K562 (cell line): ENCODE data around the gene TTC13. TPM values are rescaled to one million over a fixed set of nuclear protein-coding genes. Genes with fewer than 3 reads are reported as not detected.
A peak's percentile ranks its signal among the peaks of the same experiment; 100 is the strongest.

ENCODE experiments used
- ADNP ChIP-seq: fragments of 200-800 bp; sonication (Bioruptor generic); IDR thresholded peaks from 2 replicates; pipeline ENCODE4 v1.6.1; 2016; ENCODE audit warnings: missing genetic modification characterization, missing compliant biosample characterization
- ATF4 ChIP-seq: fragments of 450-650 bp; formaldehyde crosslinking; IDR thresholded peaks from 2 replicates; pipeline ENCODE4 v1.4.0; 2022; ENCODE audit warnings: mild to moderate bottlenecking, moderate library complexity
- CBX2 ChIP-seq: fragments of 200-600 bp; sonication (generic); IDR thresholded peaks from one replicate; pipeline ENCODE4 v1.6.1; 2012; ENCODE audit warnings: mild to moderate bottlenecking, low read length, inconsistent platforms; ENCODE audit not compliant: insufficient read depth, poor library complexity, severe bottlenecking
- CBX3 ChIP-seq, 2 experiments: IDR thresholded peaks; 1 replicate in 1 of 2; 2 replicates in 1 of 2; pipeline ENCODE4 v1.6.1; 2012; ENCODE audit warnings: inconsistent platforms in 2 of 2, low read length in 2 of 2, borderline replicate concordance in 1 of 2, control low read depth in 1 of 2
- DACH1 ChIP-seq: fragments of 450-650 bp; IDR thresholded peaks from 2 replicates; pipeline ENCODE4 v1.6.1; 2018; ENCODE audit not compliant: partially characterized antibody
- E2F3 ChIP-seq: fragments of 250-450 bp; sonication (Bioruptor Pico); IDR thresholded peaks from 2 replicates; pipeline ENCODE4 v1.4.0; 2020; ENCODE audit warnings: mild to moderate bottlenecking
- ESRRB ChIP-seq: fragments of 250-450 bp; sonication (Bioruptor Pico); IDR thresholded peaks from 2 replicates; pipeline ENCODE4 v1.5.0; 2020; ENCODE audit warnings: mild to moderate bottlenecking, moderate library complexity, borderline replicate concordance
- KAT2B ChIP-seq: IDR thresholded peaks from one replicate; pipeline ENCODE4 v1.6.1; 2012; ENCODE audit warnings: low read depth, mild to moderate bottlenecking, control low read depth, inconsistent platforms, low read length, moderate library complexity
- KDM2B ChIP-seq: fragments of 250-450 bp; sonication (Bioruptor Pico); IDR thresholded peaks from 2 replicates; pipeline ENCODE4 v1.8.0; 2021; ENCODE audit warnings: mild to moderate bottlenecking, moderate library complexity
- MITF ChIP-seq: IDR thresholded peaks from 2 replicates; pipeline ENCODE4 v1.6.1; 2014; ENCODE audit warnings: antibody characterized with exemption
- NCOR1 ChIP-seq: fragments of 450-650 bp; IDR thresholded peaks from 2 replicates; pipeline ENCODE4 v1.6.1; 2016; ENCODE audit warnings: mild to moderate bottlenecking, moderate library complexity
- NFE2L1 ChIP-seq: fragments of 450-650 bp; IDR thresholded peaks from 2 replicates; pipeline ENCODE4 v1.6.1; 2016; ENCODE audit warnings: missing genetic modification characterization, low read depth, mild to moderate bottlenecking, missing compliant biosample characterization, moderate library complexity, borderline replicate concordance
- SMARCA4 ChIP-seq: fragments of 450-650 bp; IDR thresholded peaks from 2 replicates; pipeline ENCODE4 v1.6.1; 2016
- SMARCC2 ChIP-seq: fragments of 450-650 bp; IDR thresholded peaks from 2 replicates; pipeline ENCODE4 v1.6.1; 2017; ENCODE audit warnings: antibody characterized with exemption, moderate library complexity, mild to moderate bottlenecking, low read depth
- SOX6 ChIP-seq: fragments of 450-650 bp; IDR thresholded peaks from 2 replicates; pipeline ENCODE4 v1.6.1; 2014; ENCODE audit warnings: mild to moderate bottlenecking
- TEAD2 ChIP-seq: fragments of 450-650 bp; IDR thresholded peaks from 2 replicates; pipeline ENCODE4 v1.6.1; 2016; ENCODE audit warnings: missing genetic modification characterization, control low read depth, missing compliant biosample characterization
- YY1 ChIP-seq, 3 experiments: IDR thresholded peaks; 2 replicates each; pipeline ENCODE4 v1.6.1; 2011; ENCODE audit warnings: low read length in 2 of 3, mild to moderate bottlenecking in 2 of 3, moderate library complexity in 2 of 3, borderline replicate concordance in 1 of 3, control low read depth in 1 of 3, low read depth in 1 of 3; ENCODE audit not compliant: insufficient read depth in 3 of 3, insufficient replicate concordance in 2 of 3, control insufficient read depth in 1 of 3, insufficient read length in 1 of 3; ENCODE audit errors: extremely low read depth in 1 of 3
- ZBTB11 ChIP-seq, 3 experiments: fragments of 200-800 bp in 1 of 3; fragments of 250-450 bp in 1 of 3; fragments of 450-650 bp in 1 of 3; sonication (Bioruptor Pico) in 1 of 3; sonication (Bioruptor generic) in 1 of 3; formaldehyde crosslinking in 1 of 3; IDR thresholded peaks; 2 replicates each; pipeline versions ENCODE4 v1.6.1 to v1.8.0; 2016 to 2022; ENCODE audit warnings: mild to moderate bottlenecking in 2 of 3, missing genetic modification characterization in 2 of 3, missing compliant biosample characterization in 1 of 3, moderate library complexity in 1 of 3
- ZKSCAN8 ChIP-seq: fragments of 200-800 bp; sonication (Bioruptor generic); IDR thresholded peaks from 2 replicates; pipeline ENCODE4 v1.6.1; 2016; ENCODE audit warnings: missing genetic modification characterization, missing compliant biosample characterization
- ZNF217 ChIP-seq: sonication (generic); formaldehyde crosslinking; IDR thresholded peaks from 2 replicates; pipeline ENCODE4 v1.8.0; 2022; ENCODE audit warnings: mild to moderate bottlenecking, missing genetic modification reagents
- ZNF561 ChIP-seq: fragments of 450-650 bp; formaldehyde crosslinking; conservative IDR thresholded peaks from 2 replicates; pipeline ENCODE4 v1.4.0; 2020; ENCODE audit warnings: mild to moderate bottlenecking, moderate library complexity
- ZNF583 ChIP-seq: fragments of 250-450 bp; sonication (Bioruptor Pico); IDR thresholded peaks from 2 replicates; pipeline ENCODE4 v1.4.0; 2020
- polyA plus RNA-seq, 8 experiments: library from polyadenylated mRNA; depleted of rRNA in 4 of 8; stranded (reverse) in 5 of 8; unstranded in 3 of 8; fragments of >200 nt; fragmentation: Nextera tagmentation in 2 of 8; fragmentation: Illumina TruSeq in 1 of 8; extraction: Ambion mirVana in 2 of 8; extraction: Trizol in 1 of 8; gene quantifications; 2 replicates each; pipeline versions ENCODE4 v1.2.1 to v1.2.3, GENCODE V29; 2011 to 2014; ENCODE audit warnings: inconsistent platforms in 1 of 8, missing spikeins in 1 of 8
- total RNA-seq, 7 experiments: library from RNA; depleted of rRNA in 6 of 7; stranded (reverse); fragments of >200 nt in 6 of 7; fragmentation: Illumina TruSeq in 2 of 7; extraction: Trizol in 2 of 7; gene quantifications; 2 replicates each; pipeline versions ENCODE4 v1.2.1 to v1.2.3, GENCODE V29; 2011 to 2021; ENCODE audit warnings: low replicate concordance in 1 of 7

TTC13 gene
- total and polyA plus RNA-seq, 9 of the 15 experiments (the other 6 are each of a cell fraction or from before 2014, with no cell fraction given): 1.7 to 13.8 (median 9.6) TPM

GRCh38 chr1:230978491-230979388 is at the start of gene TTC13, which contains the start of gene ARV1 (continued):
- TF ChIP-seq ATF4 (CRISPR knock-in tag): no peak
- TF ChIP-seq ZNF217: no peak
- TF ChIP-seq ZBTB11 (CRISPR knock-in tag; IDR thresholded peaks at IDR 0.05): peak in 1 of 3 experiments; percentile 88; a peak in 2 of 6 replicates
- no peak for TF ChIP-seq TEAD2
- TF ChIP-seq ZKSCAN8: no peak
- TF ChIP-seq NCOR1: no peak
- TF ChIP-seq CBX2: no peak
- TF ChIP-seq E2F3 (CRISPR knock-in tag): no peak
- TF ChIP-seq KAT2B: no peak
- peak; percentile 52; the same call in 1 of the 2 replicates for TF ChIP-seq SMARCA4
- peak; percentile 31; the same call in 1 of the 2 replicates for TF ChIP-seq SOX6
- TF ChIP-seq SMARCC2: peak; percentile 54
- peak; percentile 54 to 88 (median 70) for TF ChIP-seq YY1 (IDR thresholded peaks at IDR 0.05; ENCODE audit: borderline replicate concordance in 1 of 3, control insufficient read depth in 1 of 3, extremely low read depth in 1 of 3, insufficient read depth in 3 of 3, insufficient read length in 1 of 3, insufficient replicate concordance in 2 of 3, low read depth in 1 of 3, low read length in 2 of 3)
- no peak for TF ChIP-seq KDM2B (CRISPR knock-in tag)
- TF ChIP-seq MITF: no peak
- TF ChIP-seq CBX3 (IDR thresholded peaks at IDR 0.05; ENCODE audit: borderline replicate concordance in 1 of 2, low read length in 2 of 2): peak in 1 of 2 experiments; percentile 32; a peak in 1 of 3 replicates
- TF ChIP-seq ZNF583 (CRISPR knock-in tag): no peak
- no peak for TF ChIP-seq ADNP
- no peak for TF ChIP-seq NFE2L1 (tag)
- TF ChIP-seq ZNF561: no peak
- TF ChIP-seq ESRRB (CRISPR knock-in tag): no peak
- no peak for TF ChIP-seq DACH1
